ENCODE results near the gene FLRT1. TPM values are rescaled to one million over a fixed set of nuclear protein-coding genes. Genes with fewer than 3 reads are reported as not detected.

Gene FLRT1
- total RNA-seq, 1 donor from 2014 or later: 0.26 TPM

DNA sequence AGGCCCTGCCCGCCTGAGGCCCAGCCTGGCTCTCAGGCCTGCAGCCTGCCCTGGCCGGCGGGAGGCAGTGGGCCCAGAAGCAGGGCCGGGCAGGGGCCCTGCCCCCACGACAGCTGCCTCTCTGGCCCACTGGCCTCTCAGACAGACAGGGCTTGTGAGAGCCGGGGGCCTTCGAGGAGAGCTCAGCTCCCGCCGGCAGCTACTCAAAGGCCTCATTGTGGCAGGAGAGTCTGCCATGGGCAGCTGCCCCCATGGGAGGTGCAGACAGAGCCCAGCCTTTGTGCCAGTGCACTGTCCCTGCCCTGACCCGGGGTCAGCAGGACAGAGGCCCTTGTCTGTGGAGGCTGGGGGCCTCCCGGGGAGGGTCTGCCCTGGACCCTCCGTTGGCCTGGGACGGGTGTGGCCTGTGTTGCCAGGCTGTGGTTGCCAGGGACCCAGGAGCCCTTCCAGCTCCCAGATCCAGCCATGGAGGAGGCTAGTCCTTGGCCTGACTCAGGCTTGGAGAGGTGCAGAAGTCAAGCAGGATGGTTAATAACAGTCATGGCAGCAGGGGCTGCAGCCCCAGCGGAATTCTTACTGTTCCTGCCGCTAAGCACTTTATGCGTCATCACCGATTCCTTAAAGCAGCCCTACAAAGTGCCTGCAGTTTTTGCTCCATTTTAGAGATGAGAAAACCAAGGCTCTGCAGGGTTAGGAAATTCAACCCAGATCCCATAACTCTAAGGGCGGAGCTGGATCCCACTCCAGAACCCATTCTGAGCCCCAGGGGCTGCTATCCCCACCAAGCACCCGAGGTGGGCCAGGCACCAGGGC is 12.5 kb downstream of the FLRT1 start:
- FAIRE-seq (no peak), DNase-seq (ENCODE audit: low read depth) (no peak)
- Histone ChIP-seq H3K4me3 (ENCODE audit: low read depth, low read length) (no peak overlapping the region), H3K27me3 (ENCODE audit: control insufficient read depth, insufficient read depth, low read length) (peaks cover 1% of the 10 kb centered on the region), H3K36me3 (ENCODE audit: control insufficient read depth, insufficient read depth, low read length) (no peaks in the 10 kb centered on the region)
- no peak for TF ChIP-seq CTCF (IDR thresholded peaks at IDR 0.05; ENCODE audit: insufficient read depth, low read length, severe bottlenecking)

- DNase-seq (ENCODE audit: low read depth) (no peak), FAIRE-seq (no peak)
- no peaks in the 10 kb centered on the region for H3K36me3 ChIP-seq (ENCODE audit: control insufficient read depth, insufficient read depth, low read length)
- TF ChIP-seq CTCF (IDR thresholded peaks at IDR 0.05; ENCODE audit: insufficient read depth, low read length, severe bottlenecking): no peak
- no peak overlapping the region for H3K4me3 ChIP-seq (ENCODE audit: low read depth, low read length)
- peaks cover 3% of the 10 kb centered on the region for H3K27me3 ChIP-seq (ENCODE audit: control insufficient read depth, insufficient read depth, low read length)
Measured at GRCh38 chr11:64049509-64049908, 13.8 kb downstream of the FLRT1 start.

DNA sequence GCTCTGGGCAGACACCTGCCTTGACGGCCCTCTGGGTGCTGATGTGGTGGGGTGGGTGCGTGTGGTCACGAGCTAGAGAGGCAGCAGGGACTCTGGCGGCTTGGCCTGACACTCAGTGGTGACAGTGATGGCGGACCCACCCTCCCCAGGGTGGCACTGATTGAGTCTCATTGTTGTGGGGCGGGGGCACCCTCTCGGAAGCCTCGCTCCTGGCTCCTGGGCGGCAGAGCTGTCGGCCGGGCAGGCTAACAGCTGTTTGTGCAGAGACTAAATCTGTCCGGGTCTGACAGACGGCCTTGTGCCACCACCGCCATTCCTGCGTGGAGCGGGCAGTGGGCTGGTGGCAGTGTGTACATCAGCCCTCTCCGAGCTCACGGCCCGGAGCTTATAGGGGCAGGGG is 15.6 kb downstream of the FLRT1 start:
- FAIRE-seq (no peak), DNase-seq (ENCODE audit: low read depth) (no peak)
- no peaks in the 10 kb centered on the region for H3K36me3 ChIP-seq (ENCODE audit: control insufficient read depth, insufficient read depth, low read length)
- peaks cover 2% of the 10 kb centered on the region for H3K27me3 ChIP-seq (ENCODE audit: control insufficient read depth, insufficient read depth, low read length)
- TF ChIP-seq CTCF (IDR thresholded peaks at IDR 0.05; ENCODE audit: insufficient read depth, low read length, severe bottlenecking): no peak
- H3K4me3 ChIP-seq (ENCODE audit: low read depth, low read length): no peak overlapping the region

DNA sequence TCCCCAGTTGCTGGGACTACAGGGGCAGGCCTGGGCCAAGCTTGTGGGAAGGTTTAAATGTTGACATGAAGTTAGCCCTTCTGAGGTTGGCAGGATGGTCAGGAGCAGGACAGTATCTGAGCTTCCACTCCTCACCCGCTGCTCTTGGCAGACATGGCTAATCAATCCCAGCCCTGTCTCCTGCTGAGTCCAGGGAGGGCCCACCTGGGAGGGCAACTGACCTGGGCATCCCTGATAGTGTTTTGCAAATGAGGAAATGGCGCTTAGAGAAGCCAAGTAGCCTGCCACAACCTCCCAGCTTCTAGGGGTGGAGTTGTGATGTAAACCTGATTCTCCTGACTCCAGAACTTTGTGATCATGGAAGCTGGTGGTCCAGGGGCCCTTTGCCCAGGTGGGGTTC is 16.7 kb downstream of the FLRT1 start:
- no peaks in the 10 kb centered on the region for H3K36me3 ChIP-seq (ENCODE audit: control insufficient read depth, insufficient read depth, low read length)
- FAIRE-seq: no peak
- no peak for DNase-seq (ENCODE audit: low read depth)
- H3K4me3 ChIP-seq (ENCODE audit: low read depth, low read length): no peak overlapping the region
- TF ChIP-seq CTCF (IDR thresholded peaks at IDR 0.05; ENCODE audit: insufficient read depth, low read length, severe bottlenecking): no peak
- peaks cover 2% of the 10 kb centered on the region for H3K27me3 ChIP-seq (ENCODE audit: control insufficient read depth, insufficient read depth, low read length)

- Histone ChIP-seq H3K4me3 (ENCODE audit: low read depth, low read length) (no peak overlapping the region), H3K27me3 (ENCODE audit: control insufficient read depth, insufficient read depth, low read length) (peaks cover 2% of the 10 kb centered on the region), H3K36me3 (ENCODE audit: control insufficient read depth, insufficient read depth, low read length) (no peaks in the 10 kb centered on the region)
- FAIRE-seq (no peak), DNase-seq (ENCODE audit: low read depth) (no peak)
- no peak for TF ChIP-seq CTCF (IDR thresholded peaks at IDR 0.05; ENCODE audit: insufficient read depth, low read length, severe bottlenecking)
Measured at GRCh38 chr11:64052938-64053622, 17.3 kb downstream of the FLRT1 start.

Data from bronchial epithelial cell (primary cell).